ENCODE data around the gene WIZ.

GRCh38 chr19:15463861-15464371 is 14.2 kb upstream of the WIZ start:
- TF ChIP-seq CTCF (IDR thresholded peaks at IDR 0.05), result no peak
- no peak for TF ChIP-seq EZH2 (IDR thresholded peaks at IDR 0.05; ENCODE audit: borderline replicate concordance, insufficient read depth, low read depth, low read length, poor library complexity, severe bottlenecking)

Measured in B cell (primary cell).